Osteocyte (in vitro differentiated cells): ENCODE measurements around the gene METAP2. TPM values are rescaled to one million over a fixed set of nuclear protein-coding genes. Genes with fewer than 3 reads are reported as not detected.

Experiments used
- DNase-seq: peaks from one replicate; pipeline ENCODE4 v3.0.0; 2021; ENCODE audit warnings: mixed read lengths; ENCODE audit not compliant: unreplicated experiment; ENCODE audit errors: extremely low spot score
- H3K27ac Mint-ChIP-seq: one replicate; pipeline ENCODE4 v1.8.0; 2021; ENCODE audit warnings: mild to moderate bottlenecking, mixed read lengths; ENCODE audit not compliant: unreplicated experiment
- H3K27me3 Mint-ChIP-seq: one replicate; pipeline ENCODE4 v1.8.0; 2021; ENCODE audit warnings: mixed read lengths; ENCODE audit not compliant: unreplicated experiment
- H3K36me3 Mint-ChIP-seq: one replicate; pipeline ENCODE4 v1.8.0; 2021; ENCODE audit warnings: mixed read lengths; ENCODE audit not compliant: unreplicated experiment
- H3K4me1 Mint-ChIP-seq: one replicate; pipeline ENCODE4 v1.8.0; 2021; ENCODE audit warnings: mixed read lengths; ENCODE audit not compliant: unreplicated experiment
- H3K4me3 Mint-ChIP-seq: one replicate; pipeline ENCODE4 v1.8.0; 2021; ENCODE audit warnings: mild to moderate bottlenecking, moderate library complexity, mixed read lengths; ENCODE audit not compliant: unreplicated experiment
- H3K9me3 Mint-ChIP-seq: one replicate; pipeline ENCODE4 v1.8.0; 2021; ENCODE audit warnings: mixed read lengths; ENCODE audit not compliant: unreplicated experiment
- CTCF ChIP-seq: fragments of 200-600 bp; sonication (generic); IDR thresholded peaks from 2 replicates; pipeline ENCODE4 v1.5.0; 2021; ENCODE audit warnings: antibody characterized with exemption, mild to moderate bottlenecking, moderate library complexity
- total RNA-seq: library from RNA; stranded (reverse); gene quantifications from 2 replicates; pipeline ENCODE4 v1.2.1, GENCODE V29; 2021

The METAP2 gene
- total RNA-seq, 1 donor from 2014 or later: 76.6 TPM

DNA sequence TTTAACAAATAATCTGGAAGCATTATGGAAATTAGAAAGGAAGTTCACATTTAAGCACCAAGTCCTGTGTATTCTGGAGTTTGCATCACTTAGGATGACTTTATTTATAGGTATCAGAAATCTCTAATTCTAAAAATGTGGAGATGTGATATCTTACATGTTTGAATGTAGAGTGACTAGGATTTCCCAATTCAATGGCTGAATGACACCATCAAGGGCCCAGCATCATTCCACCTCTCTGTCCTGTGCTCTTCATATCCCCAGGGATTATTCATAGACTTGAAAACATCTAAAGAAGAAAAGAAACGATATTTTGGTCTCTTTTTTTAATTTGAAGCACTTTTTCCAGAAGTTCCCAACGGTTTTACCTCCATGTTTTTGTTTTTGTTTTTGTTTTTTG lies 15.2 kb upstream of the METAP2 start:
- no peak for DNase-seq
- TF ChIP-seq CTCF: no peak
- H3K4me1 Mint-ChIP-seq: no peaks in the 10 kb centered on the region
- no peak overlapping the region for H3K4me3 Mint-ChIP-seq
- H3K36me3 Mint-ChIP-seq: no peaks in the 10 kb centered on the region
- H3K27ac Mint-ChIP-seq: no peak overlapping the region
- H3K9me3 Mint-ChIP-seq: no peaks in the 10 kb centered on the region
- peaks cover 3% of the 10 kb centered on the region for H3K27me3 Mint-ChIP-seq

DNA sequence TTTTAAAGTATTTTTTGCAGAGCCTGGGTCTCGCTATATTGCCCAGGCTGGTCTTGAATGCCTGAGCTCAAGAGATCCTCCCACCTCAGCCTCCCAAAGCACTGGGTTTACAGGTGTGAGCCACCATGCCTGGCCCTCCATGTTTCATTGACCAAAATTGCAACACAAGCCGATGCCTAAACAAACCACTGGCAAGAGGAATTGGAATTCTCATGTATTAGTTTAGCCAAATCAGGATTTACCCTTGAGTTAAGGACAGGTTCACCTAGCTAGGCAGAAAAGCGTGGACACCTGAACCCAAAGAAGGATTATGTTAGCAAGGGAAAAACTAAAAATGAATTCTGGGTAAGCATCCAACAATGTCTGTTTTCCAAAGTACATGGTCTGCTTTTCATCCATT lies 14.6 kb upstream of the METAP2 start:
- Mint-ChIP-seq H3K27ac (no peak overlapping the region), H3K4me1 (no peaks in the 10 kb centered on the region), H3K9me3 (no peaks in the 10 kb centered on the region), H3K36me3 (no peaks in the 10 kb centered on the region), H3K4me3 (no peak overlapping the region), H3K27me3 (peaks cover 3% of the 10 kb centered on the region)
- no peak for TF ChIP-seq CTCF
- no peak for DNase-seq

DNA sequence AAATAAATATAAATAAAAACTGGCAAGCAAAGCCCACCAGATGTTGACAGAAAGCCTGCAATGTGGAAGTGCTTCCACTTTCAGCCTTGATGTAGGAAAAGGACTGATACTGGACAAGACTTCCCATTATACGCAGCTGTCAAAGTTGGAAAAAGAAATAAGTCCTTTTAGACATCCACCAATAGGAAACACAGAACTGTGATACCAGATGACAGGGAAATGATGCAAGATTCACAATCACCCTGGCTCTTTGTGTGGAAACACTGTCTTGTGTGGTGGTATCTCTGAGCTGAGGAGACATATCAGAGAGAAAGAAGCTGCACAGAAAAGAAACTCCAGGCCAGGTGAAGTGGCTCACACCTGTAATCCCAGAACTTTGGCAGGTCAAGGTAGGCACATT lies 13.8 kb upstream of the METAP2 start:
- H3K27me3 Mint-ChIP-seq: peaks cover 3% of the 10 kb centered on the region
- no peaks in the 10 kb centered on the region for H3K4me1 Mint-ChIP-seq
- no peaks in the 10 kb centered on the region for H3K9me3 Mint-ChIP-seq
- DNase-seq: no peak
- no peak overlapping the region for H3K27ac Mint-ChIP-seq
- TF ChIP-seq CTCF: no peak
- no peak overlapping the region for H3K4me3 Mint-ChIP-seq
- no peaks in the 10 kb centered on the region for H3K36me3 Mint-ChIP-seq

- Mint-ChIP-seq H3K36me3 (no peaks in the 10 kb centered on the region), H3K27me3 (peaks cover 3% of the 10 kb centered on the region), H3K4me3 (no peak overlapping the region), H3K27ac (no peak overlapping the region), H3K4me1 (no peaks in the 10 kb centered on the region), H3K9me3 (no peaks in the 10 kb centered on the region)
- TF ChIP-seq CTCF: no peak
- DNase-seq: no peak
Observed at GRCh38 chr12:95460896-95461295, 13.1 kb upstream of the METAP2 start.

- Mint-ChIP-seq H3K9me3 (no peaks in the 10 kb centered on the region), H3K4me1 (no peaks in the 10 kb centered on the region), H3K4me3 (no peak overlapping the region), H3K27me3 (peaks cover 8% of the 10 kb centered on the region), H3K27ac (no peak overlapping the region), H3K36me3 (no peaks in the 10 kb centered on the region)
- no peak for TF ChIP-seq CTCF
- no peak for DNase-seq
Observed at GRCh38 chr12:95462081-95462480, 11.9 kb upstream of the METAP2 start.
